HepG2 (cell line): ENCODE measurements around the gene GRIK2.

ENCODE experiments used
- JUN ChIP-seq: sonication (generic); formaldehyde crosslinking; IDR thresholded peaks from 2 replicates; pipeline ENCODE4 v1.4.0; 2020; ENCODE audit warnings: mild to moderate bottlenecking, missing genetic modification reagents
- MXI1 ChIP-seq: IDR thresholded peaks from 3 replicates; pipeline ENCODE4 v1.6.1; 2012; ENCODE audit warnings: low read depth, low read length, inconsistent platforms, borderline replicate concordance
- YY1 ChIP-seq: IDR thresholded peaks from 2 replicates; pipeline ENCODE4 v1.6.1; 2011; ENCODE audit warnings: low read length, low read depth, moderate library complexity, mild to moderate bottlenecking; ENCODE audit not compliant: insufficient read depth, insufficient replicate concordance
- ZNF253 ChIP-seq: sonication (generic); formaldehyde crosslinking; IDR thresholded peaks from 2 replicates; pipeline ENCODE4 v1.8.0; 2022; ENCODE audit warnings: mild to moderate bottlenecking, missing genetic modification reagents, borderline replicate concordance
- ZNF766 ChIP-seq: sonication (generic); formaldehyde crosslinking; IDR thresholded peaks from 2 replicates; pipeline ENCODE4 v1.5.0; 2020; ENCODE audit warnings: missing genetic modification reagents, borderline replicate concordance
- TF ChIP-seq, protein P1 (sequence below): sonication (generic); formaldehyde crosslinking; IDR thresholded peaks from 2 replicates; pipeline ENCODE4 v1.5.0; 2020; ENCODE audit warnings: mild to moderate bottlenecking, missing genetic modification reagents, moderate library complexity
- TF ChIP-seq, protein P2 (sequence below): sonication (generic); formaldehyde crosslinking; IDR thresholded peaks from 2 replicates; pipeline ENCODE4 v1.4.0; 2020; ENCODE audit warnings: missing genetic modification reagents
- TF ChIP-seq, protein P3 (sequence below): fragments of 450-650 bp; IDR thresholded peaks from 2 replicates; pipeline ENCODE4 v1.6.1; 2017; ENCODE audit warnings: mild to moderate bottlenecking
- TF ChIP-seq, protein P4 (sequence below): sonication (generic); formaldehyde crosslinking; conservative IDR thresholded peaks from 2 replicates; pipeline ENCODE4 v1.4.0; 2020; ENCODE audit warnings: missing genetic modification reagents

DNA sequence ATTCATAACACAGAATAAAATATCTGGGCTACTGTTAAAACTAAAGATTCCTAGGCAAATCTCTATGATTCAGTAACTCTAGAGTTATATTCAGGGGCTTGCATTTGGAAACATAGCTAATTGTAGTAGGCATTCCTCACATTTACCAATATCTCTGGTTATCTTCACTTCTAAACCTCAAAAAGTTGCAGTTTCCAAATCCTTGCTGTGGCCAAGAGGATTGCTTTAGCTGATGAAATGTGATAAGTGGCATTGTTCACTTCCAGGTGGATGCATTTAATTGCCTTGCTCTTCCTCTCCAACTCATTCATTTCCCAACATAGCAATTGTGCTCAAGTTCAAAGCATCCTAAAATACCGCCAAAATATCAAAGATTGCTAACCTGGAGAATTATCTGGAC, 246.6 kb downstream of the GRIK2 start:
- TF ChIP-seq JUN (no peak), ZNF253 (CRISPR knock-in tag) (no peak), ZNF766 (CRISPR knock-in tag) (no peak), YY1 (no peak), MXI1 (no peak)
- TF ChIP-seq, protein P1, sequence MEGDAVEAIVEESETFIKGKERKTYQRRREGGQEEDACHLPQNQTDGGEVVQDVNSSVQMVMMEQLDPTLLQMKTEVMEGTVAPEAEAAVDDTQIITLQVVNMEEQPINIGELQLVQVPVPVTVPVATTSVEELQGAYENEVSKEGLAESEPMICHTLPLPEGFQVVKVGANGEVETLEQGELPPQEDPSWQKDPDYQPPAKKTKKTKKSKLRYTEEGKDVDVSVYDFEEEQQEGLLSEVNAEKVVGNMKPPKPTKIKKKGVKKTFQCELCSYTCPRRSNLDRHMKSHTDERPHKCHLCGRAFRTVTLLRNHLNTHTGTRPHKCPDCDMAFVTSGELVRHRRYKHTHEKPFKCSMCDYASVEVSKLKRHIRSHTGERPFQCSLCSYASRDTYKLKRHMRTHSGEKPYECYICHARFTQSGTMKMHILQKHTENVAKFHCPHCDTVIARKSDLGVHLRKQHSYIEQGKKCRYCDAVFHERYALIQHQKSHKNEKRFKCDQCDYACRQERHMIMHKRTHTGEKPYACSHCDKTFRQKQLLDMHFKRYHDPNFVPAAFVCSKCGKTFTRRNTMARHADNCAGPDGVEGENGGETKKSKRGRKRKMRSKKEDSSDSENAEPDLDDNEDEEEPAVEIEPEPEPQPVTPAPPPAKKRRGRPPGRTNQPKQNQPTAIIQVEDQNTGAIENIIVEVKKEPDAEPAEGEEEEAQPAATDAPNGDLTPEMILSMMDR (CRISPR knock-in tag) = no peak
- TF ChIP-seq, protein P2, sequence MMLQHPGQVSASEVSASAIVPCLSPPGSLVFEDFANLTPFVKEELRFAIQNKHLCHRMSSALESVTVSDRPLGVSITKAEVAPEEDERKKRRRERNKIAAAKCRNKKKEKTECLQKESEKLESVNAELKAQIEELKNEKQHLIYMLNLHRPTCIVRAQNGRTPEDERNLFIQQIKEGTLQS = no peak
- TF ChIP-seq, protein P3, sequence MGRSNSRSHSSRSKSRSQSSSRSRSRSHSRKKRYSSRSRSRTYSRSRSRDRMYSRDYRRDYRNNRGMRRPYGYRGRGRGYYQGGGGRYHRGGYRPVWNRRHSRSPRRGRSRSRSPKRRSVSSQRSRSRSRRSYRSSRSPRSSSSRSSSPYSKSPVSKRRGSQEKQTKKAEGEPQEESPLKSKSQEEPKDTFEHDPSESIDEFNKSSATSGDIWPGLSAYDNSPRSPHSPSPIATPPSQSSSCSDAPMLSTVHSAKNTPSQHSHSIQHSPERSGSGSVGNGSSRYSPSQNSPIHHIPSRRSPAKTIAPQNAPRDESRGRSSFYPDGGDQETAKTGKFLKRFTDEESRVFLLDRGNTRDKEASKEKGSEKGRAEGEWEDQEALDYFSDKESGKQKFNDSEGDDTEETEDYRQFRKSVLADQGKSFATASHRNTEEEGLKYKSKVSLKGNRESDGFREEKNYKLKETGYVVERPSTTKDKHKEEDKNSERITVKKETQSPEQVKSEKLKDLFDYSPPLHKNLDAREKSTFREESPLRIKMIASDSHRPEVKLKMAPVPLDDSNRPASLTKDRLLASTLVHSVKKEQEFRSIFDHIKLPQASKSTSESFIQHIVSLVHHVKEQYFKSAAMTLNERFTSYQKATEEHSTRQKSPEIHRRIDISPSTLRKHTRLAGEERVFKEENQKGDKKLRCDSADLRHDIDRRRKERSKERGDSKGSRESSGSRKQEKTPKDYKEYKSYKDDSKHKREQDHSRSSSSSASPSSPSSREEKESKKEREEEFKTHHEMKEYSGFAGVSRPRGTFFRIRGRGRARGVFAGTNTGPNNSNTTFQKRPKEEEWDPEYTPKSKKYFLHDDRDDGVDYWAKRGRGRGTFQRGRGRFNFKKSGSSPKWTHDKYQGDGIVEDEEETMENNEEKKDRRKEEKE = no peak
- TF ChIP-seq, protein P4, sequence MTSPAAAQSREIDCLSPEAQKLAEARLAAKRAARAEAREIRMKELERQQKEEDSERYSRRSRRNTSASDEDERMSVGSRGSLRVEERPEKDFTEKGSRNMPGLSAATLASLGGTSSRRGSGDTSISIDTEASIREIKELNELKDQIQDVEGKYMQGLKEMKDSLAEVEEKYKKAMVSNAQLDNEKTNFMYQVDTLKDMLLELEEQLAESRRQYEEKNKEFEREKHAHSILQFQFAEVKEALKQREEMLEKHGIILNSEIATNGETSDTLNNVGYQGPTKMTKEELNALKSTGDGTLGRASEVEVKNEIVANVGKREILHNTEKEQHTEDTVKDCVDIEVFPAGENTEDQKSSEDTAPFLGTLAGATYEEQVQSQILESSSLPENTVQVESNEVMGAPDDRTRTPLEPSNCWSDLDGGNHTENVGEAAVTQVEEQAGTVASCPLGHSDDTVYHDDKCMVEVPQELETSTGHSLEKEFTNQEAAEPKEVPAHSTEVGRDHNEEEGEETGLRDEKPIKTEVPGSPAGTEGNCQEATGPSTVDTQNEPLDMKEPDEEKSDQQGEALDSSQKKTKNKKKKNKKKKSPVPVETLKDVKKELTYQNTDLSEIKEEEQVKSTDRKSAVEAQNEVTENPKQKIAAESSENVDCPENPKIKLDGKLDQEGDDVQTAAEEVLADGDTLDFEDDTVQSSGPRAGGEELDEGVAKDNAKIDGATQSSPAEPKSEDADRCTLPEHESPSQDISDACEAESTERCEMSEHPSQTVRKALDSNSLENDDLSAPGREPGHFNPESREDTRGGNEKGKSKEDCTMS (CRISPR knock-in tag) = no peak
